Endometrial microvascular endothelial cells (primary cell): ENCODE measurements around the gene ABLIM3. TPM values are rescaled to one million over a fixed set of nuclear protein-coding genes. Genes with fewer than 3 reads are reported as not detected.
"Not testable (repeated sequence)": the region's sequence is repeated elsewhere in the genome, so short reads cannot be mapped to it uniquely, and the experiment has no call there.

Experiments used
- in situ Hi-C: cut with HindIII; loops from 2 replicates; pipeline ENCODE4 v1.10.0; 2017; ENCODE audit warnings: low sequenced_read_pairs, low pct_unique_long_range_greater_than_20kb; ENCODE audit errors: inconsistent ontology term
- total RNA-seq: library from RNA; depleted of rRNA; stranded (reverse); fragments of >200 nt; gene quantifications from one replicate; pipeline ENCODE4 v1.2.3, GENCODE V29; 2015; ENCODE audit errors: inconsistent ontology term

Gene ABLIM3
- total RNA-seq, 1 donor from 2014 or later = 62.1 TPM

DNA sequence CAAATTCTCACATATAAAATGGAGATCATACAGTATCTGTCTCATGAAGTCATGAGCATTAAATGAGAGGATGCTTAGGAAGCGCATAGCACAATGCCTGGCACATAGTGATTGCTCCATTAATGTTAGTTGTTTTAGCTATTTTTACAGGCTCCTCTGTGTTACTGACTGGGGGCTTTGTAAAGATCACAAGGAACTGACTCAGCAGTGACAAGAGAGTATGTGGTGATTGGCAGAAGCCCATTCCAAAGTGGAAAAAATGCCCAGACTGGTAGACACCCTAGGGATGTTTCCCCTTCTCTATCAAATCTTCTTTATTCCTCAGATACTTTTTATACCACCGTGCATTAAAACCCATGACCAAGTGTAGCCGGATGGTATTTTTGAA, 33.5 kb downstream of the ABLIM3 start:
- in situ Hi-C loops = no loop called here

DNA sequence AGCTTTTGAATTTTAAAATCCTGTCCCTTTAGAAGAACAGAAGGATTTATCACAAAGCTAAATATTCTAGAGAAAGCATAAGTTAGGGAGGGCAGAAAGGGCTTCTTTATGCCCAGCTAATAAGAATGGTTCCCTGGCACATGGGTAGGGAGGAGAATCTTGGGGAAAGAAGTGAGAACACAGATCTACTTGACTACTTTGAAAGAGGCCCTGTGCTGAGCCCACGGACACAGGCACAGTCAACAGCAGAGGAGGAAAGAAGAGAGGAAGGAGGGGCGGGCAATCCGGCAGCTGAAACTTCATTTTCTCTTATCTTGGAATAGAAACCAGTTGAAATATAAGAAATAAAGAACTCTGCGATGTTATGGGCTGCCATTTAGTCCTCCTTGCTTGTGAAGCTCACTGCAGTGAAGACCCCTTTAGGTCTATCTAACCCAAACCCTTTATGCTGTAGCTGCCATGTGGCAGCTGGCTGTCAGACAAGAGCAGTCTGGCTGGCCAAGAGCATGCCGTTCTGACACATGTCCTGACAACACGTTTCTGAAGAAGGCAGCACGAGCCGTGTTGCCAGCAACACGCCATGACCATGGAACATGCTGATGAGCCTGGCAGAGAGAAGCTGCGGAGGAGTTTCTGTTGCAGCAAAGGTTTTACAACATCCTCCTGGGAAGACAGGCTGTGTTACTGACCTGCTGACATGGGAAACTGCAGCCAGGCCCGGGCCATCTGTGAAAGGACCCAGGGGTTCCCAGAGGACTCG, 34.2 kb downstream of the ABLIM3 start:
- in situ Hi-C loops = no loop called here

DNA sequence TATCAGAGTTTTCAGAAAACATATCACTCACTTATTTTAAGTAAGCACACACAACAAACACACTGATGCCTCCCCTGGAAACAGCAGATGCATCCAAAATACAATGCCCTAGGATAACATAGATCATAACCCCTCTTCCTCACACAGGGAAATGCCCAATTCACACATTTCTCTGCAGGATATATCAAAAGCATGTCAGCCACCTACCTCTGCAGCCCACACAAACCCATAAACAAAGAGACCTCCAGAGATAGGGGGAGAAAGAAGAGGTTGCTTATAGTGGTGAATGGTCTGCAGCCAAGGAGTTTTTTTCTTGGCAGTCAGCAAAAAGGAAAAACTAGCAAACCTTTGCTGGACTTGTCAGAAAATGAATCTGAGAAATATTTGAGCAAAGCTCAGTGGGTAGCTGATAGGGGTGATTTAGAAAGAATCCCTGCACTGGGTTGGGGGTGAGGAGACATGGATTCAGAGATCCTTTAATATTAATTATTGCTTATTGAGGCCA, 36.1 kb downstream of the ABLIM3 start:
- in situ Hi-C loops = no loop called here

DNA sequence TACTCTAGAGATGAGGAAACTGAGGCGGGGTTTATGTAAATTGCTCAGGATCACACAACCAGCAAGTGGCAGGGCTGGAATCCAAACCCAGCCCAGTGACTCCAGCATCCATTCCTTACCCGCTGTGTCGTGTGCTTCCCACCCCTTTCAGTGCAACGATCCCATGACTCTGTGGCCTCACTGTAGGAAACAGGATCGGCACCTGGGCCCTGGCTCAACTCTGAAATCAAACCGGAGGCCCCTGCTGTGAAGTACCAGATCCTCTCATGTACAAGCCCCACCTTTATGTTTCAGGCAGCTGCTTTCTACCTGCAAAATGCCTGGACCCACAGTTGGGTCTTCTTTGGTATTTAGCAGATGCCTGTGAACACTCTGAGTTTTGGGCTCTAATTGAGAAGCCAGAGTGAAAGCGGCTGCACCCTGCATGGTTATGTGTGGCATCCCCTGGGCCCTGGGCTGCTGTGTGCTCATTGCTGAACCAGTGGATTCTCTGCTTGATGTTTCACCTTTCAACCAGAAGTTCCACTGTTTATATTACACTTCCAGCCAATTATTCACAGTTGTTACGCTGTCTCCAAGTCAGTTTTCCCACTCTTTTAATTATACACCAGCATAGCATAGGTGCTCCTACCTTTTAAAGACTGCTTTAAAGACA, 36.7 kb downstream of the ABLIM3 start:
- in situ Hi-C loops = no loop called here

DNA sequence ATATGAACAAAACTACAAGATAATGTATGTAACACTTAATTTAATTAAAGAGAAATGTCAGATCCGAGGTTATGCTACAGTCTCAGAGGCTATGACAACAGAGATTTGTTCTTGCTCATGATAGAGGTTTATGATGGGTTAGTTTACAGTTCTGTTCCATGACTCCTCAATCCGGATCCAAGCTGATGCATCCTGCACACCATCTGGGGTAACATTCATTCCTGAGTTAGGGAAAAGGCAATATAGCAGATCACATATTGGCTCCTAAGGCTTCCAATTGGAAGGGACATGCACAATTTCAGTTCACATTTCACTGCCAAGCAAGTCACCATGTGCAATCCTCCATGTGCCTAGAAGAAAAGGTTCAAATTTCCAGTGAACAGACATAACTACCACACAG, 40.4 kb downstream of the ABLIM3 start:
- in situ Hi-C loops = no loop called here

DNA sequence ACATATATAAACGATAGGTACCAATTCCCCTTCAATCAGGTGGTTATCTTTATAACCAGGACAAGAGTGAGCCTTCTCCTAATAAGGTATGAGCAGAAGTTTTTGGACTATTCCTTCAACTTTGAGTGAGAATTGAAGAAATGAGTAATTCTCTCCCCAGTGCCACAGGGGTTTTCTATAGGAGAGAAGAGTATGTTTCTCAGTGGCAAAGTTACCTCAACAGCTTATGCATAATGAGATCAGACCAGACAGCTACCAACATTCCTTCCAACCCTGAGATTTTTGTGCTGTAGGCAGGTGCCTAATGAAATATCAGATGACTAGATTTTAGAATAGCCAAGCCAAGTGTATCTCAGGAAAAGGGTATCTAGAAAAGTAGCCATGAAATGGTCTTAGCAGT, 40.9 kb downstream of the ABLIM3 start:
- in situ Hi-C loops = no loop called here

DNA sequence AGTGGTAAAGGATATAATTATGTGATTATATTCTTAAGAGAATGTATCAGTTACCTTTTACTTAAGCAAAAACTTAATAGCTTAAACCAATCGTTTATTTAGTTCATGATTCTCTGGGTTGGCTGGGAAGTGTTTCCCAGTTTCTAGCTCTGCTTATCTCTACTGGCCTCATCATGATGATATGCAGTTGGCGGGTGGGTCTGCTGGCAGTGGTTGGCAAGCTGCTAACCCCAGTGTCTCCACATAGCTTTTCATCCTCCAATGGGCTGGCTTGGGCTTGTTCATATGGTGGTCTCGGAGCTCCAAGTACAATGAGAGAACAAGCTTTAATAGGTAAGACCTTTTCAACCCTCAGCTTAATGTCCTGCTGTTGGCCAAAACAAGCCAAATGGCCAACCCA, 43.8 kb downstream of the ABLIM3 start:
- in situ Hi-C loops = no loop called here

DNA sequence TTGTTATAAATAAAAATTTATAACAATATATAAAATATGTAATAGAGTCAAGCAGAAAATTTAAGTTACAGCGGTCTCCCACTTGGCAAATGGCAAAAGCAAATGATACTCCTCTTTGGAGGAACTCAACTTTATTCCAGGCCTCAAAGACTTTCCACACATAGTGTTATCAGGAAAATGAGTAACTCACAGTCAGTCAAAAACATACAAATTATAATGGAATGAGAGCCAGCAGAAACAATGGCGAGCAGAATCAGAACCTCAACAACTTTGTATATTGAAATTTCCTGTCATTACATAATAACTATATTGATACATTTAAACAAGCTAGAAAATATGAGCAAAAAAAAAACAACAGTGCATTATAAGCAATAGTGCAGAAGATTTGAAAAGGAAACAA, 45.2 kb downstream of the ABLIM3 start:
- in situ Hi-C loops = no loop called here

DNA sequence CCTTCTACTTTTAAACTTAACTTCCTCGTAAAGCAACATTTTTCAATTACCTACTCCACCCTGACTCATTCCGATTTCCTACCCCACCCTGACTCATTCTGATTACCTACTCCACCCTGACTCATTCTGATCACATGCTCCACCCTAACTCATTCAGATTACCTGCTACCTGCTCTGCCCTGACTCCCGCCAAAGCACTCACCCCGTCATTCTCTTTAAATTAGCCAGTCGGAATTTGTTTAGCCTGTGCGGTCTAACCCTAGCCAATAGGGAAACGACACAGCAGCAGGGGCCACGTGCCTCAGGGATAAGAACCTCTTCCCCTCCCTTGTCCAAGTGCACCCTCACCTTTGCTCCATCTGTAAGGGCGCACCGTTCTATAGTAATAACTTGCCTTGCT, 46.3 kb downstream of the ABLIM3 start:
- in situ Hi-C loops = not testable (repeated sequence)

DNA sequence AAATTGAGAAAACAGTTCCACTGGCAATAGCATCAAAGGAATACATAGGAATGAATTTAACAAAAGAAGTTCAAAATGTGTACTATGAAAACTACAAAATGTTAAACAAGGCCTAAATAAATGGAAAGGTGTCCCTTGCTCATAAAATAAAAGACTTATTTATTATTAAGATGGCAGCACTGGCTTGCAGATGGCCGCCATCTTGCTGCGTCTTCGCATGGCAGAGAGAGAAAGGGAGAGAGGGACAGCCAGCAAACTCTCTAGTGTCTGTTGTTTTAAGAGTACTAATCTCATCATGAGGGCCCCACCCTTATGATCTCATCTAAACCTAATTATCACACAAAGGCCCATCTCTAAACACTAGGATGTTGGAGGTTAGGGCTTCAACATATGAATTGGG, 47.1 kb downstream of the ABLIM3 start:
- in situ Hi-C loops = no loop called here

DNA sequence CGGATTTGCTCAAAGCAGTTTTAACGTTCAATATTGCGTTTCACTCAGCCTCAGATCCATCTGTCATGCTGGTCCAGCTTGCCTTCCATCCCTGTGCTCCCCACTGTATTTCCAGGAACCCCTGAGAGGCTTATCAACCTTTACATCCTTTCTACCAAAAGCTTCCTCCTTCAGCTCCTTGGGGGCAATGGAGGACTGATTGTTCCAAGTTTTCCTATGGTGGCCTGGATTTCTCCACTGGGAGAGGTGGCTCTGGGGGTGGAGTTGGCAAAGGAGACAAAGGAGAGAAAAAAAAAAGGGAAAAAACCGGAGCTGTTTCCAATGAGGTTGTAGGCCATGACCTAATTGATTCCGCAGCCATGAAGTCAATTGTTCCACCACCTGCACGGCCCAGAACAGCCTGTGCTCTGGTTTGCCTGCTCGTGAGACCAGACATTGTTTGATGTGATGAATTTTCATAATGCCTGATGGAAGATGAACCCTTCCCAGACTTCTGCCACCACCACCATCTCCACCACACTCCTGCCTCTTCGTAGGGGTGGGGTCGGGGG, 54.1 kb downstream of the ABLIM3 start:
- in situ Hi-C loops = no loop called here

DNA sequence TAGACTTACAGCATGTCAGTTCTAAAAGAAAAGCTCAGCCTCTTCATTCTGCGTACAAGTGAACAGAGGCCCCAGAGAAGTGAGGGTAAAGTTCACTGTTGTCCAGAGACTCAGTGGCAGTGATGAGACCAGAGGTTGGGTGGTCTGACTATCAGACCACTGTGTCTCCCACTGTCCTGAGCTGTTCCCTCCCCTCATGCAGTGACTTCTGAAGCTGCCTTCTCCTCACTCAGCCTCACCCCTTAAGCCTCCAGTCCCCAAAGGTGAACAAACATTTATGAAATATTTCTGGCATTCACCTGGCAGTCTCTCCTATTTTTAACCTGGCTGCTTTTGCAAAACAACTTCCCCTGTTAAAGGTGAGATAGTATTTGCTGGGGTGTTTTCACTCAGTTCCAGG, 54.7 kb downstream of the ABLIM3 start:
- in situ Hi-C loops = no loop called here

DNA sequence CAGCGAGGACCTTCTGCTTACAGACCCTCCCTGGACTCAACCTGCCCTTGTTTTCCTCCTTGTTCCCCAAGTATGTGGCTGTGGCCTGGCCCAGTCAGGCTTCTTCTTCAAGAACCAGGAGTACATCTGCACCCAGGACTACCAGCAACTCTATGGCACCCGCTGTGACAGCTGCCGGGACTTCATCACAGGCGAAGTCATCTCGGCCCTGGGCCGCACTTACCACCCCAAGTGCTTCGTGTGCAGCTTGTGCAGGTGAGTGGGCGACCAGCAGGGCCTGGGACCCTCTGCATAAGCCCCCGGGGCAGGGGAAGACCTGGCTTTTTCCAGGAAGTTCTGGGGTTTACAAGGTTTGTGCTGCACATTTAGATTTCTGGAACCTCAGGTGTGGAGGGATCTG, 56.9 kb downstream of the ABLIM3 start:
- in situ Hi-C loops = no loop called here

DNA sequence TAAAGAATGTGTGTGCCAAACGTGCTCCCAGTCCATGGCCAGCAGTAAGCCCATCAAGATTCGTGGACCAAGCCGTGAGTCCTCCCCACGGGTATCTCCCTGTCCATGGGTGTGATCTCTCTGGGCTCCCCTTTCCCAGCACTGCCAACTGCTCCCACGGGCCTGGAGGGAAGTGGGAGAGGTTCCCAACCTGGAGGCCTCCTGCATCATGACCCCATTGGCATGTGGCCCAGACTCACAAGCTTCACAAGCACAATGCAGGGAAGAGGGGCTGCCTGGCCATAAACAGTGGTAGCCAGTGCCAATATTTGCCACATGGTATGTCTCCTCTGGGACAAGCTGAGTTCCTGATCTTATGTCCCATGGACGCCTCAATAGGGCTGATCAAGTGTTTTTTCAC, 59.1 kb downstream of the ABLIM3 start:
- in situ Hi-C loops = no loop called here

DNA sequence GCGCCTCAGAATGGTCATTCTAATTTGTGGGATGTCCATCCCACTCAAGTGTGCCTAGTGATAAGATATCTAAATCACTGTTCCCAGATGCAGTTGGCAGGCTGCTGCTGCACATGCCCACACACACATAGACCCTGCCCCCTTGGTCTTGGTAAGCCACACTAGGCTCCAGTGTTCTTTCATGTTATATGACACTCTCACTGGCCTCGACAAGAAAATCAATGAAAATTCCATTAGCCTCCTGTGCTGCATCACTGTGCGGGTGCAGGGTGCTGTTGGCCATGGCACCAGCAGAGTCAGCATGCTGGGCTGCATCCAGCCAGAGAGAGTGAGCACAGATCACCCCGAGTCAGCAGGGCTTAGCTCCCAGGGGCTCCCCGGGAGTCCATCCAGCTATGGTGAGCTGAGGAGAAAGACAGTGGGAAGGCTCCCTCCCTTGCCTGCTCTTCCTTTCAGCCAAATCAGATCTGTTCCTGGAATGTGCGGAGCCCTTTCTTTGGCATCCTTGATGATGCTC, 59.9 kb downstream of the ABLIM3 start:
- in situ Hi-C loops = no loop called here

DNA sequence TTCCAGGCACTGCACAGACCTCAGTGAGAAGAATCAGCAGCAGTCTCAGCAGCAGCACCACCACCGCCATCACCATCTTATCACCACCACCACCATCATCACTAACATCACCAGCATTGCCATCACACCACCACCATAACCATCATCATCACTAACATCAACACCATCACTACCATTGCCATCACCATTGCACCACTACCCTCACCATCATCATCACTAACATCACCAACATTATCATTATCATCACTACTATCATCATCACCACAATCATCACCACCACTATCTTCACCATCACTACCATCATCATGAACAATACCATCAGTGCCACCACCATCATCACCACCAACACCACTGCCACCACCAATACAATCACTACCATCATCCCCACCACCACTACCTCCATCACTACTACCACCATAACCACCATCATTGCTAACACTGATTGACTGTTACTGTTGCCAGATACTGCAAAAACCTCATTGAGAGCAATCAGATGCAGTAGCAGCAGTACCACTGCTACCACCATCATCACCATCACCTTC, 61.7 kb downstream of the ABLIM3 start:
- in situ Hi-C loops = no loop called here

DNA sequence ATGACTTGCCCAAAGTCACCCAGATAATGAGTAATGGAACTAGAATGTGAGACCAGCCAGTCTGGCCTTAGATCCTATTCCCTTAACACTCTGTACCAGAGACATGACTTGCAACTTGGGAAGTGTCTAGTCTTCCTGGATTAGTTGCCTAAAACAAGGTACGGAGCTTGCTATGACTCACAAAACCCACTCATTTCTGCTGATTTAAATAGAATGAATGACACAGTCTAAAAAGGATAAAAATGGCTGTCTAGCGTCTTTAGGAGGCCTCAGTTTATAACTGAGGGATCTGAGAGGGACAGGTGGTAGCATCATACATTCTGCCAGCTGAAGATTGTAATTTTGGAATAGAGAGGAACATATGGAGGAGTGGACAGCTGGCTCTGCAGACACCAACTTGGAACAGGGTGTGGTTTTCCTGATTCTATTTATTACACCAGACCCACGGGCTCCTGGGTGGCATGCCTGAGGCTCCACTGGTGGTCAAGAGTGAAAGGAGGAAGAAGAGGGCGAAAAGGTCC, 62.7 kb downstream of the ABLIM3 start:
- in situ Hi-C loops = no loop called here

DNA sequence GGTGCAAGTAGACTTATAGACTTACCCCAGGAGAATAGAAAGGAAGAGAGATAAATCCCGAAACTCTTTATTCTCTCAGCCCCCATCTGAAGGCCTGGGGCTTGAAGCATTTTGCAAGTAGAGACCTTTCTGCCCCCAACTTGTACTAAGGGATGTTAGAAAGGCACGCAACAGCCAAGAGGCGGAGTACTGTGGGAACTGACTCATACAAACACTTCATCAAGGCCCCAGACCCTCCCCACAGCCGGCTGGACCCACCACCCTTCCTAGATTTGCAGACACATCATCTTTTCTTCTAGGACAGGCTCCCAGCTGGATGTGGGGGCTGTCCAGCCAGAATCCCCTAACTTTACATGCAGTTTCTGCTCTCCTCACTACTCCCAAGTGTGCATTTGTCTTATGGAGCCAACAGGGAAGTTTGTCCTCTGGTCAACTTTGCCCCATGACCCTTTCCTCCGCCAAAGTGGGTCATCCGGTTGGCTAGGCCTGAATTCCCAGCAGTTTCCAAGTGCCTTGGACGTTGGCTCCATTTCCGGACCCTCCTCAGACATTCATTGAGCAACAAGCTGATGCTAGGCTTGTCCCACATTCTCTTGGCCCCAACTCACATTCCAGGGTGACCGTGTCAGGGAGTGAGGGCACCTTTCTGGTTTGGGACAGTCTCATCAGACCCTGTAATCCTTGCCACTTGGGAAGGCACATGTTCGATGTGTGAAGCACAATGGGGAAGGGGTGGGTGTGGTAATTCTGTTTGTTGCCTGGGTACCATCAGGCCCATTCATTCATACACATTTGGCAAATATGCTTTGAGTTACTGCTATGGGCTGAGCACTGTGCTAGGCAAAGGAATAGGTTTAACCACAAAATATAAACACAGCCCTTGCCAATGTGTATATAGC, 64.6 kb downstream of the ABLIM3 start:
- in situ Hi-C loops = no loop called here
